Esophagus (tissue), 2 donors: ENCODE data around the gene PCID2. TPM values are rescaled to one million over a fixed set of nuclear protein-coding genes. Genes with fewer than 3 reads are reported as not detected.
"Not testable (repeated sequence)": the region's sequence is repeated elsewhere in the genome, so short reads cannot be mapped to it uniquely, and the experiment has no call there.

Source experiments
- H3K27ac ChIP-seq, 2 donors: one replicate each; pipeline ENCODE4 v1.5.1; 2013; ENCODE audit warnings: low read depth in 2 of 2, mild to moderate bottlenecking in 2 of 2, inconsistent platforms in 1 of 2, low read length in 1 of 2, moderate library complexity in 1 of 2
- H3K27me3 ChIP-seq, 2 donors: one replicate each; pipeline ENCODE4 v1.6.1; 2013; ENCODE audit warnings: low read length in 2 of 2, control low read depth in 1 of 2, mild to moderate bottlenecking in 1 of 2; ENCODE audit not compliant: insufficient read depth in 2 of 2, control insufficient read depth in 1 of 2
- H3K36me3 ChIP-seq, 2 donors: one replicate each; pipeline ENCODE4 v1.6.1; 2013; ENCODE audit warnings: low read length in 1 of 2; ENCODE audit not compliant: control insufficient read depth in 2 of 2, insufficient read depth in 2 of 2
- H3K4me1 ChIP-seq, 2 donors: one replicate each; pipeline ENCODE4 v1.6.1; 2013; ENCODE audit warnings: low read length in 1 of 2; ENCODE audit not compliant: control insufficient read depth in 2 of 2, insufficient read depth in 2 of 2
- H3K4me3 ChIP-seq, 2 donors: one replicate each; pipeline ENCODE4 v1.5.1; 2013; ENCODE audit warnings: low read length in 2 of 2, mild to moderate bottlenecking in 2 of 2, low read depth in 1 of 2, moderate library complexity in 1 of 2
- H3K9me3 ChIP-seq, 2 donors: one replicate each; pipeline ENCODE4 v1.6.1; 2013; ENCODE audit warnings: mild to moderate bottlenecking in 2 of 2, low read depth in 1 of 2, low read length in 1 of 2, moderate library complexity in 1 of 2; ENCODE audit not compliant: control insufficient read depth in 2 of 2, insufficient read depth in 1 of 2
- WGBS, 2 donors: extraction: QIAGEN DNeasy Blood & Tissue Kit; methylation state at CpG; one replicate each; pipeline ENCODE4 v1.1.7; 2013; 5-methylcytosine and 5-hydroxymethylcytosine counted together
- polyA plus RNA-seq, 2 donors: library from polyadenylated mRNA; stranded (reverse); fragments of 200-250 nt; gene quantifications; one replicate each; pipeline ENCODE4 v1.2.3, GENCODE V29; 2013
- donor health status: healthy with polysubstance abuse.
- donor health status: Bipolar disorder and iron deficiency.

The PCID2 gene
- polyA plus RNA-seq, 2 donors, result 17.8 to 20.7 TPM

DNA sequence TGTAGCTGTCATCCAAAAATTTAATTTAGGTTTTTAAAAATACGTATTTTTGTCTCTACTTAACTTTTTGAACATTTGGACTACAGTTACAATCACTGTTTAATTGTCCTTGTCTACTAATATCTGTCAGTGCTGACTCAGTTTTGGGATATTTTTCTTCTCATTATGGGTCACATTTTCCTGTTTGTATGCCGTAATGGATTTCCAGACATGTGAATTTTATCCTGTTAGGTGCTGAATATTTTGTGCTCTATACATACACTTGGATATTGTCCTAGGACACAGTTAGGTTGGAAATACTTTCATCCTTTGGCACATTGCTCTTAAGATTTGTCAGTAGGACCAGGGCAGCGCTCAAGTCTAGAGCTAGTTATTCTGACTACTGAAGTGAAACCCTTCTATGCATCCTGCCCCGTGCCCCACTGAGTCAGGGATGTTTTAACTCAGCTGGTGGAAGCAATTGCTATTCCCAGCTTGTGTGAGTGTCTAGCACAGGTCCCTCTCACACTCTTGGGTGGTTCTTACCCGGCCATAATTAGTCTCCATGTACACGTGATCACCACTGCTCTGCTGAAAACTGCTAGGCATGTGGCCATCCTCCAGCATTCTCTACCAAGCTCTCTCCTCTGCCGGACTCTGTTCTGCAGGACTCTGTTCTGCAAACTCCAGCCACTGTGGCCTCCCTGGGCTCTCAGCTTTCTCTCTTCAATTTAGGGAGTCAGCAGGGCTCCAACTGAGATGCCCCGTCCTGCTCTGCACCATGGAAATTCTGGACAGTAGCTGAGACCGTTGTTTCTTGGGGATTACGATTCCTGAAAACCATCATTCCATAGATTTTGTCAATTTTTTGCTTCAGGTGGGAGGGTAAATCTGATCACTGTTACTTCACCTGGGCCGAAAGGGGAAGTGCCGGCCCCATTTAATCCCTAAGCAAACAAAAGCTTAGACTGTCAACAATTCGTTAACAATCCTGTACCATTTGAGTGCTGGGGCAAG, 38.9 kb downstream of the PCID2 start:
- Histone ChIP-seq H3K36me3 (peaks cover 0 to 12% of the 10 kb centered on the region in 2 donors), H3K4me3 (no peak overlapping the region), H3K27ac (no peak overlapping the region), H3K9me3 (no peaks in the 10 kb centered on the region), H3K27me3 (no peaks in the 10 kb centered on the region), H3K4me1 (no peaks in the 10 kb centered on the region)
- 79 to 82% methylated on average over 13 of the region's 13 CpGs for WGBS, 2 donors

DNA sequence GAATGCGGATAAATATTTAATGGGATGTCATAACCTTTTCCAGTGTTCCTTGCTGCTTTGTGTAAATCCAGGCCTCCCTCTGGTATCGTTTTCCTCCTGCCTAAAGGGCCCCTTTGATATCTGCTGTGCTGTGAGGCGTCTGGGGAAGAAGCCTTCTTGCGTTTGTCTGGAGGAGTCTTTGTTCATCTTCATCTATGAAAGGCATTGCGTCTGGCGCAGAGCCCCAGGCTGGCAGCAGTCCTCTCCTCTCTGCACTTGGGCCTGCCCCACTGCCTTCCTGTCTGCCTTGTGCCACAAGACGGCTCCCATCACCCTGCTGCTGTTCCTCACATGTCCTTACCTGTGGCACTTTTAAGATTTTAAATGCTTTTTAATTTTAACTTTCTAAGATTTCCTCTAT, 40.3 kb downstream of the PCID2 start:
- Histone ChIP-seq H3K4me3 (no peak overlapping the region), H3K4me1 (no peaks in the 10 kb centered on the region), H3K27ac (no peak overlapping the region), H3K36me3 (peaks cover 0 to 12% of the 10 kb centered on the region in 2 donors), H3K27me3 (no peaks in the 10 kb centered on the region), H3K9me3 (no peaks in the 10 kb centered on the region)
- 87 to 89% methylated on average over 7 of the region's 7 CpGs for WGBS, 2 donors

DNA sequence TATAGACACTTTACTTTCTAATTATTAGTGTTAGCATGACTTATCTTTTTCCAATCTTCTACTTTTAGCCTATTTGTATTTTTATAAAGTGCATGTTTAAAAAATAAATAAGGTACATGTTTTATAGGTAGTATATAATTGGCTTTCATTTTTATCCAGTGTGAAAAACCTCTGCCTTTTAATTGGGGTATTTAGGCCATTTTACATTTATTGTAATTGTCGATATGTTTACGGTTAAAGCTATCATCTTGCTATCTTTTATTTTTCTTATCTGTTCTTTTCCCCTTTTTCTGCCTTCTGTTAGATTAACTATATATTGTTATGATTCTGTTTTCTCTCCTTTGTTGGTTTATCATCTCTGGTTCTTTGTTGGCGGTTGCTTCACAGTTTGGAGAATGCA, 40.9 kb downstream of the PCID2 start:
- Histone ChIP-seq H3K27me3 (no peaks in the 10 kb centered on the region), H3K4me1 (peaks cover 0 to 3% of the 10 kb centered on the region in 2 donors), H3K9me3 (peaks cover 0 to 2% of the 10 kb centered on the region in 2 donors), H3K36me3 (peaks cover 0 to 9% of the 10 kb centered on the region in 2 donors), H3K4me3 (no peak overlapping the region), H3K27ac (no peak overlapping the region)
- WGBS, 2 donors, result 97 to 99% methylated on average over 3 of the region's 3 CpGs

DNA sequence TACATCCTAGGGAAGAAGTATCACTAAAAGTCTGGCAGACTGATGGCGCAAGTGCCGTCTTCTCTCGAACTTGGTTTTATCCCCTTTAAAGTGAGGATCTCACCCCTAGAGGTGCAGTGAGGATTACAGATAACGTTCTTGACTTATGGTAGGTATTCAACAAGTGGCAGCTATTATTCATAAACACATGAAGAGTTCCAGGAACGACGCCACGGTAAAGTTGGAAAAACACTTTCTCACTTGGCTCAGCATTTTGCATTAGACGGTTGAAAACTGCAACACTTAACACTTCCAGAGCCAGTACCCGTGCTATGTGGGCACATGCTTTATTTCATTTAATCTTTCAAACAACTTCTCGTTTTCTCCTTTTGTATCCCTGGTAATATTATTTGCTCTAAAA, 41.3 kb downstream of the PCID2 start:
- H3K4me3 ChIP-seq, result no peak overlapping the region
- 93 to 94% methylated on average over 10 of the region's 10 CpGs for WGBS, 2 donors
- peaks cover 0 to 3% of the 10 kb centered on the region in 2 donors for H3K4me1 ChIP-seq
- no peaks in the 10 kb centered on the region for H3K27me3 ChIP-seq
- no peak overlapping the region for H3K27ac ChIP-seq
- H3K9me3 ChIP-seq, result peaks cover 0 to 2% of the 10 kb centered on the region in 2 donors
- H3K36me3 ChIP-seq, result peaks cover 0 to 9% of the 10 kb centered on the region in 2 donors

DNA sequence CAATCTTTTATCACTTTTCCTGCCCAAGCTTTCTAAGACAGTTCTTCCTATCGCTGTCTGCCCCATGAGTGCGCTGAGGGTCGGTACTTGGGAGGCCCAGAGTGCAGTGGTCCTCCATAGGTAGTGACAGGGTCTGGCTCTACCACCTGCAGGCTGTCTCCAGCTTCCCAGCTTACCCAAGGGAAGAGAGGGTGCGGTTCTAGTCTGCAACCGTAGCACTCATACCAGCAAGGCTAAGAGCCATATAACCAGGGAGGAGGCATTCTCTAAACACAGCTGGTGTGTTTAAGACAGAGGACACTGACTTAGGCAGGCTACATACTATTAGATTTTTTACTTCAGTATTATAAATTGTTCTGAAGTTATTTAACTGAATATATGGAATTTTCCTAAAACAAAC, 41.8 kb downstream of the PCID2 start:
- WGBS, 2 donors, result 85 to 88% methylated on average over 5 of the region's 5 CpGs
- Histone ChIP-seq H3K4me3 (no peak overlapping the region), H3K27ac (no peak overlapping the region), H3K9me3 (peaks cover 0 to 2% of the 10 kb centered on the region in 2 donors), H3K36me3 (peaks cover 0 to 5% of the 10 kb centered on the region in 2 donors), H3K4me1 (peaks cover 0 to 3% of the 10 kb centered on the region in 2 donors), H3K27me3 (no peaks in the 10 kb centered on the region)

DNA sequence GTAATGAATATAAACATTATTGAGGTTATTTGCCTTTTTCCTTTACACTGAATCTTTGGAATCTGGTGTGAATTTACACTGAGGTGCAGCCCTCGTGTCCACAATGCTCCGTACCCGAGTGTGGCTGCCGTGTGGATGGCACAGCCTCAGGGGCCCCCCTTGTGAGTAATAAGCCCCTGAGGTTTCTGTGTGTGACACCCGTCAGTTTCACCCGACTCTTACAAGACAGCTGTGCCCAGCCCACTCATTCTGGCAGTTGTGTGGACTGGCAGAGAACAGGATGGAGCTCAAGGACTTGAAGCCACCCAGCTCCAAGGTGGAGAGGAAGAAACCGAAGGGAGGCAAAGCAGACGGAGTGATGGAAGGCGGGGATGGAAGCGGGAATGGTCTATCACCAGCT, 42.2 kb downstream of the PCID2 start:
- Histone ChIP-seq H3K4me3 (no peak overlapping the region), H3K27ac (no peak overlapping the region), H3K36me3 (peaks cover 0 to 1% of the 10 kb centered on the region in 2 donors), H3K4me1 (peaks cover 0 to 3% of the 10 kb centered on the region in 2 donors), H3K9me3 (peaks cover 0 to 2% of the 10 kb centered on the region in 2 donors), H3K27me3 (no peaks in the 10 kb centered on the region)
- WGBS, 2 donors, result 86 to 93% methylated on average over 10 of the region's 10 CpGs

DNA sequence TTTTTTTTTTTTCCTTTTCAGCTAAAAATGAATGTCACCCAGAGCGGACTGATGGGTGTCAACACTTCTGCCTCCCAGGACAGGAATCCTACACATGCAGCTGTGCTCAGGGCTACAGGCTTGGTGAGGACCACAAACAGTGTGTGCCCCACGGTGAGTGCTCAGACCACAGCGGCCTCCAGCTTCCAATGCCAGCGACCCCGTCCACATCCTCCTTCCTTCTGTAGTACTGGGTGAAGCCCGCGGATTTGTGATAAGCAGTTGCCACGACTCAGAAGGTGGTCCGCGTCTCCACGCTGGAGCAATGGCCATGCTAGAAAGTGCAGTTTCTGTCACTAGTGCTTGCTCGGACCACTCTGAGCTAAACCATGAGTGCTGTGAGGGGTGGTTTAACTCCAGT, 44.0 kb downstream of the PCID2 start:
- Histone ChIP-seq H3K4me1 (peaks cover 0 to 3% of the 10 kb centered on the region in 2 donors), H3K4me3 (no peak overlapping the region)

DNA sequence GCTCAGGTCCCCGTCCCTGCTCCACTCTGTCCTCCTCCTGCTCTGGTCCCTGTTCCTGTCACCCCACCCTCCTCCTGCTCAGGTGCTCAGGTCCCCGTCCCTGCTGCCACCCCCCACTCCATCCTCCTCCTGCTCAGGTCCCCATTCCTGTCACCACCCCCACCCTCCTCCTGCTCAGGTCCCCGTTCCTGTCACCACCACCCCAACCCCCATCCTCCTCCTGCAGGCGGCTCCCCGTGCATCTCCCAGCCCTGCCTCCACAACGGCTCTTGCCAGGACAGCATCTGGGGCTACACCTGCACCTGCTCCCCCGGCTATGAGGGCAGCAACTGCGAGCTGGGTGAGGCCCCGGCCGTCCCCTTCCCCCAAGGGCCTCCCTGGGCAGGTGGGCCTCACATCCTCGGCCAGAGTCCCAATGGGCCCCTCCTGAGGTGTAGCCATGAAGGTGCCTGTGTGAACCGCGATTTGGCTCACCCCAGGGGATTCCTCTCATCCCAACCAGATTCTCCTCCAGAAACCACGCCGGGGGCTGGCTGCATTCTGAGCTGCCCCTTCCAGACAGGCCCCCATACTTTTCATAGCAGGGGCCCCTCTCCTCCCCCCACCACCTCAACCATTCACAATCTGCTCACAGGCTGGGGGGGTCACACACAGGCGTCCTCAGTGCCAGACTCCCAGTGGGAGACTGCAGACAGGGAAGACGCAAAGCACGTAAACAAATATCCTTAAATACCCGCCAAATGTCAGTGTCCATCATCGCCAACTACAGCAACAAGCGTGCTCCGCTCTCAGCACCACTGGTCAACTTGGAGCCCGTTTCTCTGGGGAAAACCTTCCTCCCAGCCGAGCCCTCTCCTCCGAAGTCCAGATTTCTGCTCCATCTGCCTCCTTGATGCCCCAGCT, 45.4 kb downstream of the PCID2 start:
- Histone ChIP-seq H3K27me3 (no peaks in the 10 kb centered on the region), H3K4me3 (no peak overlapping the region), H3K4me1 (peaks cover 0 to 3% of the 10 kb centered on the region in 2 donors), H3K36me3 (no peaks in the 10 kb centered on the region), H3K9me3 (peaks cover 0 to 2% of the 10 kb centered on the region in 2 donors), H3K27ac (no peak overlapping the region)
- 28 to 31% methylated on average over 25 of the region's 25 CpGs for WGBS, 2 donors

More for the DNA sequence above, 44.0 kb downstream of the PCID2 start:
- Histone ChIP-seq H3K27ac (no peak overlapping the region), H3K27me3 (no peaks in the 10 kb centered on the region), H3K9me3 (peaks cover 0 to 2% of the 10 kb centered on the region in 2 donors), H3K36me3 (no peaks in the 10 kb centered on the region)
- WGBS, 2 donors, result 77 to 87% methylated on average over 12 of the region's 12 CpGs

DNA sequence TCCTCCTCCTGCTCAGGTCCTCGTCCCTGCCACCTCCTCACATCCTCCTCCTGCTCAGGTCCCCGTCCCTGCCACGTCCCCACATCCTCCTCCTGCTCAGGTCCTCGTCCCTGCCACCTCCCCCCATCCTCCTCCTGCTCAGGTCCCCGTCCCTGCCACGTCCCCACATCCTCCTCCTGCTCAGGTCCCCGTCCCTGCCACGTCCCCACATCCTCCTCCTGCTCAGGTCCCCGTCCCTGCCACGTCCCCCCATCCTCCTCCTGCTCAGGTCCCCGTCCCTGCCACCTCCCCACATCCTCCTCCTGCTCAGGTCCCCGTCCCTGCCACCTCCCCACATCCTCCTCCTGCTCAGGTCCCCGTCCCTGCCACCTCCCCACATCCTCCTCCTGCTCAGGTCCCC, 46.5 kb downstream of the PCID2 start:
- H3K36me3 ChIP-seq, H3K9me3 ChIP-seq, H3K4me1 ChIP-seq, H3K27ac ChIP-seq, H3K27me3 ChIP-seq, H3K4me3 ChIP-seq: not testable (repeated sequence)
- 27 to 38% methylated on average over 8 to 11 of the region's 13 CpGs for WGBS, 2 donors
